HEK293 (cell line): ENCODE data around the gene BMS1.

Source experiments
- CTCF ChIA-PET: fragments of 350-600 bp; formaldehyde crosslinking; extraction: SDS; loops from one replicate; lab custom pipeline; 2021; ENCODE audit warnings: antibody characterized with exemption; lab: Yijun Ruan, JAX
- POLR2A ChIA-PET: fragments of 300-600 bp; formaldehyde crosslinking; extraction: SDS; loops from one replicate; lab custom pipeline; 2020; ENCODE audit warnings: antibody characterized with exemption, inconsistent platforms; lab: Yijun Ruan, JAX
- H3K27ac ChIP-seq: fragments of 200-500 bp; sonication (Bioruptor generic); 2 replicates; pipeline ENCODE4 v1.5.1; 2014; ENCODE audit warnings: low read depth, low read length, control low read depth, inconsistent platforms; ENCODE audit errors: extremely low read depth
- H3K36me3 ChIP-seq, 2 experiments: fragments of 200-500 bp in 1 of 2; sonication (Bioruptor generic) in 1 of 2; 1 replicate in 1 of 2; 2 replicates in 1 of 2; pipeline ENCODE4 v1.5.1; 2014 to 2017; ENCODE audit warnings: inconsistent platforms in 2 of 2, low read length in 2 of 2; ENCODE audit not compliant: control insufficient read depth in 2 of 2, insufficient read depth in 1 of 2
- H3K4me1 ChIP-seq: fragments of 200-500 bp; sonication (Bioruptor generic); 2 replicates; pipeline ENCODE4 v1.5.1; 2014; ENCODE audit warnings: mild to moderate bottlenecking, low read length, inconsistent platforms; ENCODE audit not compliant: control insufficient read depth, insufficient read depth
- H3K4me3 ChIP-seq: 2 replicates; pipeline ENCODE4 v1.5.1; 2011; ENCODE audit warnings: low read depth, mild to moderate bottlenecking, control low read depth, low read length, moderate library complexity
- H3K9me3 ChIP-seq: fragments of 200-500 bp; sonication (Bioruptor generic); 2 replicates; pipeline ENCODE4 v1.5.1; 2014; ENCODE audit warnings: low read depth, low read length, inconsistent platforms; ENCODE audit not compliant: control insufficient read depth, insufficient read depth
- KLF10 ChIP-seq: fragments of 450-650 bp; IDR thresholded peaks from 2 replicates; pipeline ENCODE4 v1.5.1; 2018; ENCODE audit warnings: missing biosample characterization, mild to moderate bottlenecking, missing genetic modification characterization
- OSR2 ChIP-seq: fragments of 450-650 bp; formaldehyde crosslinking; IDR thresholded peaks from 2 replicates; pipeline ENCODE4 v1.5.1; 2016; ENCODE audit warnings: missing biosample characterization, missing genetic modification characterization
- REPIN1 ChIP-seq: fragments of 450-650 bp; formaldehyde crosslinking; IDR thresholded peaks from 2 replicates; pipeline ENCODE4 v1.5.1; 2017; ENCODE audit warnings: missing biosample characterization, missing genetic modification characterization, low read depth
- SCRT2 ChIP-seq: fragments of 450-650 bp; formaldehyde crosslinking; IDR thresholded peaks from 2 replicates; pipeline ENCODE4 v1.5.1; 2016; ENCODE audit warnings: missing biosample characterization, missing genetic modification characterization
- ZBTB1 ChIP-seq: fragments of 450-650 bp; formaldehyde crosslinking; IDR thresholded peaks from 2 replicates; pipeline ENCODE4 v1.5.1; 2016; ENCODE audit warnings: missing biosample characterization, missing genetic modification characterization
- ZBTB48 ChIP-seq: fragments of 450-650 bp; formaldehyde crosslinking; IDR thresholded peaks from 2 replicates; pipeline ENCODE4 v1.5.1; 2016; ENCODE audit warnings: missing biosample characterization, missing genetic modification characterization
- ZFP3 ChIP-seq: fragments of 450-650 bp; formaldehyde crosslinking; IDR thresholded peaks from 2 replicates; pipeline ENCODE4 v1.5.1; 2016; ENCODE audit warnings: low read depth, missing biosample characterization, missing genetic modification characterization
- ZIC2 ChIP-seq: fragments of 450-650 bp; formaldehyde crosslinking; IDR thresholded peaks from 2 replicates; pipeline ENCODE4 v1.5.1; 2016; ENCODE audit warnings: missing biosample characterization, missing genetic modification characterization
- ZNF114 ChIP-seq: fragments of 450-650 bp; formaldehyde crosslinking; IDR thresholded peaks from 2 replicates; pipeline ENCODE4 v1.5.0; 2017; ENCODE audit warnings: missing biosample characterization, missing genetic modification characterization
- ZNF121 ChIP-seq: fragments of 450-650 bp; formaldehyde crosslinking; IDR thresholded peaks from 2 replicates; pipeline ENCODE4 v1.5.1; 2016; ENCODE audit warnings: missing biosample characterization, missing genetic modification characterization
- ZNF155 ChIP-seq: fragments of 450-650 bp; formaldehyde crosslinking; IDR thresholded peaks from 2 replicates; pipeline ENCODE4 v1.5.1; 2016; ENCODE audit warnings: missing biosample characterization, missing genetic modification characterization
- ZNF184 ChIP-seq: fragments of 450-650 bp; IDR thresholded peaks from 2 replicates; pipeline ENCODE4 v1.5.1; 2018; ENCODE audit warnings: missing biosample characterization, mild to moderate bottlenecking, missing genetic modification characterization
- ZNF19 ChIP-seq: fragments of 450-650 bp; formaldehyde crosslinking; IDR thresholded peaks from 2 replicates; pipeline ENCODE4; 2016; ENCODE audit warnings: missing biosample characterization, missing genetic modification characterization, low read depth
- ZNF292 ChIP-seq: fragments of 450-650 bp; formaldehyde crosslinking; IDR thresholded peaks from 2 replicates; pipeline ENCODE4 v1.5.1; 2016; ENCODE audit warnings: low read depth, missing biosample characterization, missing genetic modification characterization, borderline replicate concordance
- ZNF335 ChIP-seq: fragments of 450-650 bp; formaldehyde crosslinking; conservative IDR thresholded peaks from 2 replicates; pipeline ENCODE4 v1.5.1; 2016; ENCODE audit warnings: missing biosample characterization, missing genetic modification characterization
- ZNF544 ChIP-seq: fragments of 450-650 bp; formaldehyde crosslinking; IDR thresholded peaks from 2 replicates; pipeline ENCODE4 v1.5.0; 2017; ENCODE audit warnings: missing biosample characterization, missing genetic modification characterization
- ZNF610 ChIP-seq: fragments of 450-650 bp; formaldehyde crosslinking; IDR thresholded peaks from 2 replicates; pipeline ENCODE4 v1.5.1; 2016; ENCODE audit warnings: missing biosample characterization, missing genetic modification characterization, borderline replicate concordance
- ZNF623 ChIP-seq: fragments of 450-650 bp; formaldehyde crosslinking; IDR thresholded peaks from 2 replicates; pipeline ENCODE4 v1.5.1; 2016; ENCODE audit warnings: missing biosample characterization, missing genetic modification characterization
- ZNF624 ChIP-seq: fragments of 450-650 bp; formaldehyde crosslinking; IDR thresholded peaks from 2 replicates; pipeline ENCODE4 v1.5.1; 2017; ENCODE audit warnings: missing biosample characterization, missing genetic modification characterization
- ZNF830 ChIP-seq: fragments of 450-650 bp; IDR thresholded peaks from 2 replicates; pipeline ENCODE4 v1.5.0; 2018; ENCODE audit warnings: missing biosample characterization, missing genetic modification characterization, low read depth, mild to moderate bottlenecking, moderate library complexity
- ZSCAN16 ChIP-seq: fragments of 450-650 bp; formaldehyde crosslinking; IDR thresholded peaks from 2 replicates; pipeline ENCODE4 v1.5.1; 2016; ENCODE audit warnings: missing biosample characterization, missing genetic modification characterization
- ZXDB ChIP-seq: fragments of 450-650 bp; formaldehyde crosslinking; IDR thresholded peaks from 2 replicates; pipeline ENCODE4 v1.5.1; 2016; ENCODE audit warnings: missing biosample characterization, missing genetic modification characterization
- TF ChIP-seq, protein P1 (sequence below): fragments of 450-650 bp; formaldehyde crosslinking; IDR thresholded peaks from 2 replicates; pipeline ENCODE4 v1.5.0; 2017; ENCODE audit warnings: missing biosample characterization, missing genetic modification characterization, borderline replicate concordance
- TF ChIP-seq, protein P2 (sequence below): fragments of 450-650 bp; formaldehyde crosslinking; IDR thresholded peaks from 2 replicates; pipeline ENCODE4 v1.5.1; 2016; ENCODE audit warnings: missing biosample characterization, missing genetic modification characterization, low read depth
- TF ChIP-seq, protein P3 (sequence below): fragments of 450-650 bp; formaldehyde crosslinking; IDR thresholded peaks from 2 replicates; pipeline ENCODE4 v1.5.1; 2016; ENCODE audit warnings: missing biosample characterization, missing genetic modification characterization

BMS1 gene

DNA sequence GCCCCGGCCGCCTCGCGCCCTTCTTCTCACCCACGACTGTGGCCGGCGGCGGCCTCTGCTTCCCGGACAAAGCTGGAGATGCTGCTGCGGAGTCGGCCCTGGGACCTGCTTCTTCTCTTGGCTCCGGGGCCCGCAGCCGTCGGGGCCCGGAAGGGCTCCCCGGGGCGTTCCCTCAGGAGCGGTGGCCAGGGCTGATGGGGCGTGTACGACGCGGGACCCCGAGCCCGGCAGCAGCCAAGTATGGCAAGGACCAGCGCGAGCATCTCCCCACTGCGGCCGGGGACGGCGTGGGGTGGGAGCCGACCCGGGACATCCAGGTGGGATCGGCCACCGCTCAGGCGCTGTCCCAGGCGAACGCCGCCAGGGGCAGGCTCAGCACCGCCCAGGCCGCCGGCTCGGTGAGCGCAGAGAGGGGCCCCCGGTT is 27.6 kb upstream of the BMS1 start:
- TF ChIP-seq OSR2 (tag by site-specific recombination), result no peak
- TF ChIP-seq ZIC2, result no peak
- no peak for TF ChIP-seq ZNF623 (tag by site-specific recombination)
- no peak for TF ChIP-seq ZBTB48
- TF ChIP-seq ZNF610 (tag by site-specific recombination), result no peak
- TF ChIP-seq REPIN1 (tag by site-specific recombination), result no peak
- TF ChIP-seq ZNF114 (tag by site-specific recombination), result no peak
- TF ChIP-seq ZNF19 (tag by site-specific recombination), result no peak
- TF ChIP-seq ZNF335, result no peak
- Histone ChIP-seq H3K9me3 (no peaks in the 10 kb centered on the region), H3K27ac (no peak overlapping the region), H3K36me3 (no peaks in the 10 kb centered on the region), H3K4me3 (no peak overlapping the region), H3K4me1 (peaks cover 4% of the 10 kb centered on the region)
- ChIA-PET POLR2A (interaction anchor here (0.6 kb wide), 1 partner anchor 11 kb away, joined by 3 read pairs; no protein-coding TSS in a partner anchor), CTCF (interaction anchor here (0.6 kb wide), 2 partner anchors 22 to 232 kb away, joined by 3 to 4 read pairs; no protein-coding TSS in a partner anchor)

DNA sequence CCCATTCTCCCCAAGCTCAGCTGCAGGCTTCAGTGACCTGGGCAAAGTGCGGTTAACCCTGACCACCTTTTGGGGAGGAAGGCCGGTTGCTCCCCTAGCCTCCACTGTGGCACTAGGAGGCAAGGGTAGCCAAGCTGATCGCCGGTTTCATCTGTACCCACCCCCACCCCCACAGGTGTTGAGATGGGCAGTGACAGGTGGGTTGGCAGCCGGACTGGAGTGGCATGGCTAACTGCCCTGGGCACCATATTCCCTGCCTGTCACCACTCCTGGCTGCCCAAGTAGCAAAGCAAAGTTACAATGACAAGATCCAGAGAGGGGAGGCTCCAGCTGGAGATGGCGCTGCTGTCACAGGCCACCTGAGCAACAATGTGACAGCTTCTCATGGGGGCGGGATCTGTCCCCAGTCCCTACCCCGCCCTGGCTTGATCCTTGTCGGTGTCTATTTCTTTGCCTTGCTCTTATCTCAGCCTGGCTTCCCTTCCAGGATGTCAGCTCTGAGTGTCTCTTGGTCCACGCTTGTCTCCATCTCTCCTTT is 27.0 kb upstream of the BMS1 start:
- H3K27ac ChIP-seq, result no peak overlapping the region
- H3K36me3 ChIP-seq, result no peaks in the 10 kb centered on the region
- H3K4me3 ChIP-seq, result no peak overlapping the region
- ChIA-PET CTCF (no interaction called here), POLR2A (no interaction called here)
- peaks cover 4% of the 10 kb centered on the region for H3K4me1 ChIP-seq
- TF ChIP-seq ZBTB1 (no peak), SCRT2 (tag by site-specific recombination) (no peak), ZBTB48 (no peak), ZNF184 (tag by site-specific recombination) (no peak), ZNF292 (tag by site-specific recombination) (no peak), ZFP3 (tag by site-specific recombination) (no peak), KLF10 (tag by site-specific recombination) (no peak), ZSCAN16 (no peak)
- TF ChIP-seq, protein P1, sequence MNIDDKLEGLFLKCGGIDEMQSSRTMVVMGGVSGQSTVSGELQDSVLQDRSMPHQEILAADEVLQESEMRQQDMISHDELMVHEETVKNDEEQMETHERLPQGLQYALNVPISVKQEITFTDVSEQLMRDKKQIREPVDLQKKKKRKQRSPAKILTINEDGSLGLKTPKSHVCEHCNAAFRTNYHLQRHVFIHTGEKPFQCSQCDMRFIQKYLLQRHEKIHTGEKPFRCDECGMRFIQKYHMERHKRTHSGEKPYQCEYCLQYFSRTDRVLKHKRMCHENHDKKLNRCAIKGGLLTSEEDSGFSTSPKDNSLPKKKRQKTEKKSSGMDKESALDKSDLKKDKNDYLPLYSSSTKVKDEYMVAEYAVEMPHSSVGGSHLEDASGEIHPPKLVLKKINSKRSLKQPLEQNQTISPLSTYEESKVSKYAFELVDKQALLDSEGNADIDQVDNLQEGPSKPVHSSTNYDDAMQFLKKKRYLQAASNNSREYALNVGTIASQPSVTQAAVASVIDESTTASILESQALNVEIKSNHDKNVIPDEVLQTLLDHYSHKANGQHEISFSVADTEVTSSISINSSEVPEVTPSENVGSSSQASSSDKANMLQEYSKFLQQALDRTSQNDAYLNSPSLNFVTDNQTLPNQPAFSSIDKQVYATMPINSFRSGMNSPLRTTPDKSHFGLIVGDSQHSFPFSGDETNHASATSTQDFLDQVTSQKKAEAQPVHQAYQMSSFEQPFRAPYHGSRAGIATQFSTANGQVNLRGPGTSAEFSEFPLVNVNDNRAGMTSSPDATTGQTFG (tag by site-specific recombination), result no peak
- TF ChIP-seq, protein P2, sequence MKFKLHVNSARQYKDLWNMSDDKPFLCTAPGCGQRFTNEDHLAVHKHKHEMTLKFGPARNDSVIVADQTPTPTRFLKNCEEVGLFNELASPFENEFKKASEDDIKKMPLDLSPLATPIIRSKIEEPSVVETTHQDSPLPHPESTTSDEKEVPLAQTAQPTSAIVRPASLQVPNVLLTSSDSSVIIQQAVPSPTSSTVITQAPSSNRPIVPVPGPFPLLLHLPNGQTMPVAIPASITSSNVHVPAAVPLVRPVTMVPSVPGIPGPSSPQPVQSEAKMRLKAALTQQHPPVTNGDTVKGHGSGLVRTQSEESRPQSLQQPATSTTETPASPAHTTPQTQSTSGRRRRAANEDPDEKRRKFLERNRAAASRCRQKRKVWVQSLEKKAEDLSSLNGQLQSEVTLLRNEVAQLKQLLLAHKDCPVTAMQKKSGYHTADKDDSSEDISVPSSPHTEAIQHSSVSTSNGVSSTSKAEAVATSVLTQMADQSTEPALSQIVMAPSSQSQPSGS (tag by site-specific recombination), result no peak
- H3K9me3 ChIP-seq, result no peaks in the 10 kb centered on the region

DNA sequence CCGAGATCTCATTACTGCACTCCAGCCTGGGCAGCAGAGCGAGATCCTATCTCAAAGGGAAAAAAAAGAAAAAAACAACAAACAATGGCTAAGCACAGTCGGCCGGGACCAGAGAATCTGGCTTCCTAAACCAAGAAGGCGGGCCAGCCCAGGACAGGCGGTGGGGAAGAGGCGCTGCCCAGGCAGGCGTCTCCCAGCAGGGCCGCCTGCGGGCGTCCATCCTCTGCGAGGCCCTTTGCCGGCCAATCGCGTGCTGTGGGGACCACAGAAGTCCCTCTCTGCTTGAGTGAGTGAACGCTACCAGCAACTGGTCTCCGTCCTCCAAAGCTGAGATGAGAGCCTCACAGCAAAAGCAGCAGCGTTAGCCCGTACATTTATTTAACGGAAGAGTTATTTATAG is 14.7 kb upstream of the BMS1 start:
- Histone ChIP-seq H3K27ac (no peak overlapping the region), H3K4me1 (no peaks in the 10 kb centered on the region), H3K36me3 (no peaks in the 10 kb centered on the region), H3K9me3 (no peaks in the 10 kb centered on the region), H3K4me3 (no peak overlapping the region)
- CTCF ChIA-PET, result no interaction called here
- no peak for TF ChIP-seq ZNF830 (tag by site-specific recombination)
- no peak for TF ChIP-seq ZNF121
- TF ChIP-seq ZNF544 (tag by site-specific recombination), result no peak
- no peak for TF ChIP-seq ZNF335
- TF ChIP-seq ZXDB (tag by site-specific recombination), result no peak
- no peak for TF ChIP-seq ZIC2
- TF ChIP-seq, protein P3, sequence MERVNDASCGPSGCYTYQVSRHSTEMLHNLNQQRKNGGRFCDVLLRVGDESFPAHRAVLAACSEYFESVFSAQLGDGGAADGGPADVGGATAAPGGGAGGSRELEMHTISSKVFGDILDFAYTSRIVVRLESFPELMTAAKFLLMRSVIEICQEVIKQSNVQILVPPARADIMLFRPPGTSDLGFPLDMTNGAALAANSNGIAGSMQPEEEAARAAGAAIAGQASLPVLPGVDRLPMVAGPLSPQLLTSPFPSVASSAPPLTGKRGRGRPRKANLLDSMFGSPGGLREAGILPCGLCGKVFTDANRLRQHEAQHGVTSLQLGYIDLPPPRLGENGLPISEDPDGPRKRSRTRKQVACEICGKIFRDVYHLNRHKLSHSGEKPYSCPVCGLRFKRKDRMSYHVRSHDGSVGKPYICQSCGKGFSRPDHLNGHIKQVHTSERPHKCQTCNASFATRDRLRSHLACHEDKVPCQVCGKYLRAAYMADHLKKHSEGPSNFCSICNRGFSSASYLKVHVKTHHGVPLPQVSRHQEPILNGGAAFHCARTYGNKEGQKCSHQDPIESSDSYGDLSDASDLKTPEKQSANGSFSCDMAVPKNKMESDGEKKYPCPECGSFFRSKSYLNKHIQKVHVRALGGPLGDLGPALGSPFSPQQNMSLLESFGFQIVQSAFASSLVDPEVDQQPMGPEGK (tag by site-specific recombination), result no peak
- TF ChIP-seq ZNF155 (tag by site-specific recombination), result no peak
- no peak for TF ChIP-seq ZNF624 (tag by site-specific recombination)
- TF ChIP-seq, protein P1 (tag by site-specific recombination), result no peak
- POLR2A ChIA-PET, result no interaction called here
